Fibroblast of pulmonary artery (primary cell): Measurements from ENCODE around the gene CREB5.

Source experiments
- DNase-seq: peaks from one replicate; pipeline ENCODE4 v3.0.0-alpha.2; 2010; ENCODE audit warnings: low read depth
- H3K4me3 ChIP-seq: replicated peaks from 2 replicates; pipeline ENCODE4 v1.5.1; 2011; ENCODE audit warnings: low read depth, mild to moderate bottlenecking, control low read depth, low read length, moderate library complexity
- CTCF ChIP-seq: IDR thresholded peaks from 2 replicates; pipeline ENCODE4 v1.5.1; 2011; ENCODE audit warnings: mild to moderate bottlenecking, control low read depth, low read length, inconsistent platforms; ENCODE audit errors: missing control alignments

Gene CREB5

GRCh38 chr7:28714459-28715120, 302.3 kb downstream of the CREB5 start:
- DNase-seq, result no peak
- no peak overlapping the region for H3K4me3 ChIP-seq
- no peak for TF ChIP-seq CTCF

GRCh38 chr7:28717445-28718054, 305.2 kb downstream of the CREB5 start:
- TF ChIP-seq CTCF, result no peak
- no peak overlapping the region for H3K4me3 ChIP-seq
- no peak for DNase-seq

- no peak for TF ChIP-seq CTCF
- H3K4me3 ChIP-seq, result no peak overlapping the region
- no peak for DNase-seq
Observed at GRCh38 chr7:28718055-28718481, 305.8 kb downstream of the CREB5 start.

- no peak overlapping the region for H3K4me3 ChIP-seq
- no peak for TF ChIP-seq CTCF
- no peak for DNase-seq
Observed at GRCh38 chr7:28718545-28718944, 306.2 kb downstream of the CREB5 start.

GRCh38 chr7:28722684-28723083, 310.4 kb downstream of the CREB5 start:
- TF ChIP-seq CTCF, result no peak
- no peak for DNase-seq
- no peak overlapping the region for H3K4me3 ChIP-seq

- no peak for TF ChIP-seq CTCF
- H3K4me3 ChIP-seq, result no peak overlapping the region
- no peak for DNase-seq
Observed at GRCh38 chr7:28723336-28723735, 311.0 kb downstream of the CREB5 start.

- TF ChIP-seq CTCF, result no peak
- DNase-seq, result no peak
Observed at GRCh38 chr7:28724563-28724962, 312.2 kb downstream of the CREB5 start.

More at GRCh38 chr7:28724563-28724962, 312.2 kb downstream of the CREB5 start:
- H3K4me3 ChIP-seq, result no peak overlapping the region
